HepG2 (cell line): Measurements from ENCODE around the gene GRHPR. TPM values are rescaled to one million over a fixed set of nuclear protein-coding genes. Genes with fewer than 3 reads are reported as not detected.

Experiments
- DPF2 ChIP-seq: sonication (generic); formaldehyde crosslinking; IDR thresholded peaks from 2 replicates; pipeline ENCODE4 v1.4.0; 2020; ENCODE audit warnings: mild to moderate bottlenecking, low read depth, missing genetic modification reagents, borderline replicate concordance
- KDM4B ChIP-seq: sonication (generic); formaldehyde crosslinking; IDR thresholded peaks from 2 replicates; pipeline ENCODE4 v1.4.0; 2020; ENCODE audit warnings: missing genetic modification reagents
- MLXIP ChIP-seq: sonication (generic); formaldehyde crosslinking; IDR thresholded peaks from 2 replicates; pipeline ENCODE4 v1.9.0; 2021; ENCODE audit warnings: missing genetic modification reagents, borderline replicate concordance
- NR2C2 ChIP-seq: sonication (generic); formaldehyde crosslinking; IDR thresholded peaks from 2 replicates; pipeline ENCODE4 v1.4.0; 2020; ENCODE audit warnings: missing genetic modification reagents, mild to moderate bottlenecking, moderate library complexity, borderline replicate concordance
- SIX1 ChIP-seq: sonication (generic); formaldehyde crosslinking; IDR thresholded peaks from 2 replicates; pipeline ENCODE4 v1.4.0; 2020; ENCODE audit warnings: missing genetic modification reagents, borderline replicate concordance
- SNAPC4 ChIP-seq: sonication (generic); formaldehyde crosslinking; IDR thresholded peaks from 2 replicates; pipeline ENCODE4 v1.4.0; 2020; ENCODE audit warnings: mild to moderate bottlenecking, missing genetic modification reagents
- SRSF9 ChIP-seq: fragments of 200-400 bp; formaldehyde crosslinking; IDR thresholded peaks from 2 replicates; pipeline ENCODE4 v1.6.1; 2018; ENCODE audit warnings: borderline replicate concordance, mild to moderate bottlenecking, low read depth, low read length; ENCODE audit not compliant: insufficient read depth, poor library complexity, severe bottlenecking
- STAT5B ChIP-seq: sonication (generic); formaldehyde crosslinking; IDR thresholded peaks from 2 replicates; pipeline ENCODE4 v1.4.0; 2020; ENCODE audit warnings: missing genetic modification reagents
- ZNF609 ChIP-seq: sonication (generic); formaldehyde crosslinking; IDR thresholded peaks from 2 replicates; pipeline ENCODE4 v1.4.0; 2020; ENCODE audit warnings: mild to moderate bottlenecking, missing genetic modification reagents, borderline replicate concordance
- ZXDC ChIP-seq: sonication (generic); formaldehyde crosslinking; IDR thresholded peaks from 2 replicates; pipeline ENCODE4 v1.5.0; 2020; ENCODE audit warnings: mild to moderate bottlenecking, missing genetic modification reagents
- polyA plus RNA-seq, 8 experiments: library from polyadenylated mRNA; depleted of rRNA in 3 of 8; stranded (reverse) in 7 of 8; unstranded in 1 of 8; fragments of >200 nt; fragmentation: Illumina TruSeq in 4 of 8; extraction: Trizol in 4 of 8; gene quantifications; 2 replicates each; pipeline versions ENCODE4 v1.2.1 to v1.2.3, GENCODE V29; 2011 to 2016; ENCODE audit warnings: low read depth in 4 of 8, missing spikeins in 1 of 8, mixed read lengths in 1 of 8; ENCODE audit not compliant: insufficient read depth in 1 of 8
- total RNA-seq, 5 experiments: library from RNA; depleted of rRNA; stranded (reverse); fragments of >200 nt; fragmentation: Illumina TruSeq; extraction: Trizol; gene quantifications; 2 replicates each; pipeline ENCODE4 v1.2.3, GENCODE V29; 2016; ENCODE audit warnings: low read depth in 1 of 5

Gene GRHPR
- total and polyA plus RNA-seq, 2 of the 13 experiments (the other 11 are each of a cell fraction or from before 2014, with no cell fraction given), result 113 to 115 TPM

- 0 out of 2 replicates have a peak, but pooled peaks have one; percentile 5 for TF ChIP-seq ZNF609
- 0 out of 2 replicates have a peak, but pooled peaks have one; percentile 40 for TF ChIP-seq KDM4B
- no peak for TF ChIP-seq SIX1
- TF ChIP-seq DPF2 (CRISPR knock-in tag), result no peak
- TF ChIP-seq STAT5B, result no peak
- TF ChIP-seq SRSF9, result no peak
- no peak for TF ChIP-seq SNAPC4
- no peak for TF ChIP-seq MLXIP (CRISPR knock-in tag)
- TF ChIP-seq NR2C2 (CRISPR knock-in tag), result no peak
- no peak for TF ChIP-seq ZXDC (CRISPR knock-in tag)
Measured at GRCh38 chr9:37466037-37466709, 43.7 kb downstream of the GRHPR start (continued).
